H1 (cell line): ENCODE results near the gene PPP3CB. TPM values are rescaled to one million over a fixed set of nuclear protein-coding genes. Genes with fewer than 3 reads are reported as not detected.

ENCODE experiments used
- CTCF ChIP-seq, 3 experiments: IDR thresholded peaks; 1 replicate in 2 of 3; 2 replicates in 1 of 3; pipeline versions ENCODE4 v1.5.1 to v1.6.1; 2011; ENCODE audit warnings: low read length in 3 of 3, mild to moderate bottlenecking in 3 of 3, inconsistent platforms in 2 of 3, low read depth in 1 of 3, moderate library complexity in 1 of 3; ENCODE audit not compliant: insufficient read depth in 1 of 3; ENCODE audit errors: control extremely low read depth in 1 of 3
- POLR2A ChIP-seq, 2 experiments: IDR thresholded peaks; 1 replicate in 1 of 2; 2 replicates in 1 of 2; pipeline ENCODE4 v1.6.1; 2011; ENCODE audit warnings: low read depth in 2 of 2, low read length in 2 of 2, mild to moderate bottlenecking in 2 of 2; ENCODE audit errors: control extremely low read depth in 1 of 2
- RFX5 ChIP-seq: IDR thresholded peaks from 2 replicates; pipeline ENCODE4 v1.6.1; 2011; ENCODE audit warnings: low read depth, low read length, improper control_type of control experiment, borderline replicate concordance
- polyA plus RNA-seq, 7 experiments: library from polyadenylated mRNA; depleted of rRNA in 3 of 7; stranded (reverse) in 5 of 7; unstranded in 2 of 7; fragments of >200 nt in 5 of 7; fragments of 200-250 nt in 2 of 7; gene quantifications; 1 replicate in 5 of 7; 2 replicates in 1 of 7; 4 replicates in 1 of 7; pipeline versions ENCODE4 v1.2.1 to v1.2.3, GENCODE V29; 2011 to 2013; ENCODE audit warnings: missing spikeins in 2 of 7, mixed read lengths in 2 of 7
- total RNA-seq: library from RNA; stranded (reverse); fragmentation: NEBNext Ultra II Directional; extraction: Animal tissue kit (Norgen Biotek cat#: 25700); gene quantifications from 2 replicates; pipeline ENCODE4 v1.2.1, GENCODE V29; 2021

Gene PPP3CB
- total and polyA plus RNA-seq, 2 of the 8 experiments (the other 6 are each of a cell fraction or from before 2014, with no cell fraction given), result 10.5 to 36.3 TPM

GRCh38 chr10:73444457-73444856 is 51.4 kb downstream of the PPP3CB start (continued):
- TF ChIP-seq CTCF (IDR thresholded peaks at IDR 0.05; ENCODE audit: control extremely low read depth in 1 of 3, insufficient read depth in 1 of 3, low read depth in 1 of 3, low read length in 3 of 3) (no peak), RFX5 (no peak), POLR2A (IDR thresholded peaks at IDR 0.05; ENCODE audit: control extremely low read depth in 1 of 2, low read depth in 2 of 2, low read length in 2 of 2) (no peak)
